HG03521 (cell line): Measurements from ENCODE around the gene GPR42.

Experiments
- ATAC-seq: cut with Tn5 transposase; IDR thresholded peaks from one replicate; pipeline ENCODE4 v1.9.1; 2021; ENCODE audit warnings: mild to moderate bottlenecking, moderate library complexity; ENCODE audit not compliant: unreplicated experiment

The GPR42 gene

GRCh38 chr19:35417713-35418534 is 47.1 kb downstream of the GPR42 start:
- ATAC-seq: no peak

GRCh38 chr19:35419046-35419445 is 48.2 kb downstream of the GPR42 start:
- no peak for ATAC-seq

- ATAC-seq: no peak
Observed at GRCh38 chr19:35419805-35420204, 48.9 kb downstream of the GPR42 start.

- ATAC-seq: no peak
Observed at GRCh38 chr19:35421362-35421761, 50.5 kb downstream of the GPR42 start.
